Adrenal gland (tissue), 12 donors: ENCODE measurements around the gene THAP4. TPM values are rescaled to one million over a fixed set of nuclear protein-coding genes. Genes with fewer than 3 reads are reported as not detected.

ENCODE experiments used
- DNase-seq, 7 donors: peaks; one replicate each; pipeline ENCODE4 v3.0.0-alpha.2; 2019 to 2020
- H3K27ac ChIP-seq, 5 donors: fragments of 200-600 bp; sonication (generic) in 4 of 5; 1 replicate in 3 of 5; 2 replicates in 2 of 5; pipeline versions ENCODE4 v1.5.1 to v1.8.0; 2016 to 2020; ENCODE audit warnings: mild to moderate bottlenecking in 1 of 5
- H3K27me3 ChIP-seq: fragments of 200-600 bp; 2 replicates; pipeline ENCODE4 v1.8.0; 2021
- H3K36me3 ChIP-seq, 2 donors: fragments of 200-600 bp; replicated peaks in 1 of 2; 1 replicate in 1 of 2; 2 replicates in 1 of 2; pipeline versions ENCODE4 v1.5.1 to v1.8.0; 2018 to 2022
- H3K4me1 ChIP-seq, 2 donors: fragments of 200-600 bp; replicated peaks in 1 of 2; 1 replicate in 1 of 2; 2 replicates in 1 of 2; pipeline versions ENCODE4 v1.5.1 to v1.8.0; 2018 to 2021
- H3K4me3 ChIP-seq, 4 donors: fragments of 200-600 bp; sonication (generic) in 3 of 4; one replicate each; pipeline ENCODE4 v1.5.1; 2016 to 2018
- H3K9me3 ChIP-seq, 3 donors: fragments of 200-600 bp; sonication (generic) in 1 of 3; replicated peaks in 1 of 3; 1 replicate in 2 of 3; 2 replicates in 1 of 3; pipeline versions ENCODE4 v1.5.1 to v1.8.0; 2016 to 2021
- POLR2A ChIP-seq, 2 donors: fragments of 450-650 bp; IDR thresholded peaks; one replicate each; pipeline ENCODE4 v1.6.1; 2017; ENCODE audit warnings: antibody characterized with exemption in 2 of 2, mild to moderate bottlenecking in 2 of 2, moderate library complexity in 1 of 2
- WGBS, 4 donors: extraction: QIAGEN DNeasy Blood & Tissue Kit in 2 of 4; methylation state at CpG; one replicate each; pipeline versions ENCODE4 v1.1.5 to v1.1.7; 2013 to 2017; 5-methylcytosine and 5-hydroxymethylcytosine counted together
- intact Hi-C, 2 donors: fragments of 100-400 bp; cut with DNase I; formaldehyde crosslinking; loops; one replicate each; pipeline versions ENCODE4 v1.14.1 to v1.15.0; 2022 to 2023
- polyA plus RNA-seq, 3 donors: library from polyadenylated mRNA; stranded (reverse); fragments of 200-250 nt in 2 of 3; fragments of 350-450 nt in 1 of 3; fragmentation: Illumina TruSeq in 1 of 3; extraction: RNeasy Lipid Tissue Mini Kit (QIAGEN cat#74804) in 1 of 3; gene quantifications; one replicate each; pipeline ENCODE4 v1.2.3, GENCODE V29; 2013 to 2014
- total RNA-seq, 9 donors: library from RNA; depleted of rRNA in 4 of 9; stranded (reverse); fragments of >200 nt in 4 of 9; fragments of 120-200 nt in 1 of 9; fragmentation: NEBNext Ultra II Directional in 1 of 9; extraction: Animal tissue kit (Norgen Biotek cat#: 25700) in 1 of 9; gene quantifications; one replicate each; pipeline versions ENCODE4 v1.1.0 to v1.2.4, GENCODE V29; 2013 to 2023
- TF ChIP-seq, protein P1 (sequence below), 6 experiments: fragments of 450-650 bp in 4 of 6; fragments of 200-600 bp in 2 of 6; sonication (generic) in 1 of 6; IDR thresholded peaks; 1 replicate in 5 of 6; 2 replicates in 1 of 6; pipeline versions ENCODE4 v1.5.1 to v1.8.0; 2016 to 2021; ENCODE audit warnings: antibody characterized with exemption in 6 of 6, mild to moderate bottlenecking in 2 of 6, moderate library complexity in 1 of 6
- donor health status: healthy with polysubstance abuse.
- donor health status: Bipolar disorder and iron deficiency.
- donor health status: DM: yes; HTN: yes; CAD: no.
- donor health status: DM: no; HTN: no; CAD: no.
- donor health status: DM: no; HTN: no; CAD: no.
- donor health status: DM: yes; HTN: yes; CAD: no.

Gene THAP4
- total and polyA plus RNA-seq, 12 donors = 23.9 to 62.9 (median 41.1) TPM

DNA sequence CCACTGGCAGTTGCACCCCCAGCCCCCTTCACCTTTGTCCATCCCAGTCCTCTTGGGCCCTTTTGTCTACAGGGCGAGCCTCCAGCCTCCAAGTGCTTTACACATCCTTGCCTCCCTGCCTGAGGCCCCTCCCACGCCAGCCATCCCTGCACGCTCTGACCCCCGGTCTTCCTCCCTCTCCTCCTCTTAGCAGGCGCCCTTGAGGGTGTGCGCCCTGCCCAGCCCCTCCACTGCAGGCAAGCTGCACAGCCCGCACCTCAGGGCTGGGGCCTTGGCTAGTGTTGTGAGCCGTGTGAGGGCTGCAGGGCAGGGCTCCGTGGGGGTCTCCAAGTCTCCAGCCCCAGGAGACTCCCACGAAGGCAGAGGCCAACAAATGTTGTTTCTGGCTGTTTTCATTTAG, 71.5 kb downstream of the THAP4 start:
- TF ChIP-seq POLR2A (IDR thresholded peaks at IDR 0.05) = no peak
- TF ChIP-seq, protein P1, sequence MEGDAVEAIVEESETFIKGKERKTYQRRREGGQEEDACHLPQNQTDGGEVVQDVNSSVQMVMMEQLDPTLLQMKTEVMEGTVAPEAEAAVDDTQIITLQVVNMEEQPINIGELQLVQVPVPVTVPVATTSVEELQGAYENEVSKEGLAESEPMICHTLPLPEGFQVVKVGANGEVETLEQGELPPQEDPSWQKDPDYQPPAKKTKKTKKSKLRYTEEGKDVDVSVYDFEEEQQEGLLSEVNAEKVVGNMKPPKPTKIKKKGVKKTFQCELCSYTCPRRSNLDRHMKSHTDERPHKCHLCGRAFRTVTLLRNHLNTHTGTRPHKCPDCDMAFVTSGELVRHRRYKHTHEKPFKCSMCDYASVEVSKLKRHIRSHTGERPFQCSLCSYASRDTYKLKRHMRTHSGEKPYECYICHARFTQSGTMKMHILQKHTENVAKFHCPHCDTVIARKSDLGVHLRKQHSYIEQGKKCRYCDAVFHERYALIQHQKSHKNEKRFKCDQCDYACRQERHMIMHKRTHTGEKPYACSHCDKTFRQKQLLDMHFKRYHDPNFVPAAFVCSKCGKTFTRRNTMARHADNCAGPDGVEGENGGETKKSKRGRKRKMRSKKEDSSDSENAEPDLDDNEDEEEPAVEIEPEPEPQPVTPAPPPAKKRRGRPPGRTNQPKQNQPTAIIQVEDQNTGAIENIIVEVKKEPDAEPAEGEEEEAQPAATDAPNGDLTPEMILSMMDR (IDR thresholded peaks at IDR 0.05) = no peak
- no peaks in the 10 kb centered on the region for H3K9me3 ChIP-seq
- no peaks in the 10 kb centered on the region for H3K36me3 ChIP-seq
- intact Hi-C loops = no loop called here
- peaks cover 5 to 6% of the 10 kb centered on the region in 2 donors for H3K4me1 ChIP-seq
- no peak overlapping the region for H3K27ac ChIP-seq
- no peaks in the 10 kb centered on the region for H3K27me3 ChIP-seq
- DNase-seq = peak in 1 of 7 donors; percentile 9
- WGBS, 4 donors = 70 to 75% (median 73%) methylated on average over 10 of the region's 10 CpGs
- H3K4me3 ChIP-seq = no peak overlapping the region

DNA sequence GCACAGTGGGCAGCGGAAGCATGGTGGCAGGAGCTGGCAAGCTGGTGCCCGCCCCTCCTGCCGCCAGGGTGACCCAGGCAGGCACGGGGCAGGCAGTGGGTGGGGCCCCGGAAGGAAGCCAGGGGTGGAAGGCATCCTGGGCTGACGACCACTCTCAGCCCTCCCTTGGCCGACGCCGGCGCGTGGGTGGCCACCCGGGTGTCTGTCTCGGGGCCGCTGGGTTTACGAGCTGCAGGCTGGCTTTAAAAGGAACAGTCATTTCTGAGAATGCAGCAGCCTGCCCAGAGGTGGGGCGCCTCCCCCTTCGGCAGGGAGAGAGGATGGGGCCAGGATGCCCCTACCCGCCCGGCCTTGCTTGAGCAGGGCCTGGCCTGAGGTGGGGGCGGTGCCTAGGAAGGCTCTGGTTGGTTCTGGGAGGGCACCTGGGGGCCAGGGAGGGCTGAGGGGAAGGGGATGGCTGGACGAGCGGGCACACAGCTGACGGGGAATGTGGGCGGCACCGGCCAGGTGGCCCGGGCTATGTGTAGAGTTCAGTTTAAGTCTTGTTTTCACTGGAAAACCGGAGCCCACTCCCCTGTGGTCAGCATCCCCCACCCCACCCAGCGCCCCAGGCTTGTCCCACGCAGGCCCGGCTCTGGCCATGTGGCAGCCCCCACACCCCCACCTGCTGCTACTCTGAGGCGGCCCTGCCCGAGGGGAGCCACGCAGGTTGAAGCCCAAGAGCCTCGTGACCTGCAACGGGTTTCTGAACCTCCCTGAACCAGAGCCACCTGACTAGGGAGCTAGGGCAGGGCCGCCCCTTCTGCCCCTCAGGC, 72.2 kb downstream of the THAP4 start:
- intact Hi-C loops = no loop called here
- Histone ChIP-seq H3K4me1 (peaks cover 11 to 12% of the 10 kb centered on the region in 2 donors), H3K36me3 (no peaks in the 10 kb centered on the region), H3K27ac (no peak overlapping the region), H3K27me3 (no peaks in the 10 kb centered on the region), H3K4me3 (no peak overlapping the region), H3K9me3 (no peaks in the 10 kb centered on the region)
- WGBS, 4 donors = 82 to 90% (median 85%) methylated on average over 17 to 36 of the region's 36 CpGs
- no peak for TF ChIP-seq POLR2A (IDR thresholded peaks at IDR 0.05)
- TF ChIP-seq, protein P1 (IDR thresholded peaks at IDR 0.05) = no peak
- peak in 1 of 7 donors; percentile 11 for DNase-seq

DNA sequence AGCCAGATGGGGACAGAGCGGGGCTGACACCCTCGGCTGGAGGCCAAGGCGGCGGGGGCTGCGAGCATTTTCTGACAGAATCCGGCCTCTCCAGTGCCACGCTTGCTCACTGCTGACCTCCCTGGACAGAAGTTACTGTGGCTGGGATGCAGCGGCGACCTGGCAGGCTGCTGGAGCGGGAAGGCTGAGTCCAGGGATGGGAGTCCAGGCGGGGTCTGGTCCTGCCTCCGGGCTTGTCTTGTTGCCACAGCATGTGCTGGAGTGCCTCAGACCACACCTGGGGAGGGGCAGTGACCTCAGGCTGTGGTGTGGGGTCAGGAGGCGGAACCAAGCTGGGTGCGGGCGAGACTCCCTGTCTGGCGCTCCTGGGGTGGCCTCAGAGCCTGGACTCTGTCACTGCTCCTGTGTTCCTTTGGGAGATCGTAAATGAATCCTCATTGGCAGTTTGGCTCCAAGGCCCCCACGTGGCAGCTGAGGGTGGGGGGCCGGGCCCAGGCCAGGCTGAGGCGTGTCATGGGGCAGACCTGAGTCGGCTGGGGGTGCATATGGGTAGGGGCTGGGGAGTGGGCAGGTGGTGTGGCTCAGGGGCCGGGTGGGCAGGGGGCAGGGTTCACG, 72.9 kb downstream of the THAP4 start:
- DNase-seq = peak in 1 of 7 donors; percentile 13
- no peak for TF ChIP-seq POLR2A (IDR thresholded peaks at IDR 0.05)
- TF ChIP-seq, protein P1 (IDR thresholded peaks at IDR 0.05) = no peak
- WGBS, 4 donors = 79 to 91% (median 85%) methylated on average over 6 to 23 of the region's 23 CpGs
- H3K9me3 ChIP-seq = no peaks in the 10 kb centered on the region
- H3K4me3 ChIP-seq = no peak overlapping the region
- H3K27me3 ChIP-seq = no peaks in the 10 kb centered on the region
- H3K4me1 ChIP-seq = peaks cover 12 to 16% of the 10 kb centered on the region in 2 donors
- no peaks in the 10 kb centered on the region for H3K36me3 ChIP-seq
- no peak overlapping the region for H3K27ac ChIP-seq
- intact Hi-C loops = no loop called here

DNA sequence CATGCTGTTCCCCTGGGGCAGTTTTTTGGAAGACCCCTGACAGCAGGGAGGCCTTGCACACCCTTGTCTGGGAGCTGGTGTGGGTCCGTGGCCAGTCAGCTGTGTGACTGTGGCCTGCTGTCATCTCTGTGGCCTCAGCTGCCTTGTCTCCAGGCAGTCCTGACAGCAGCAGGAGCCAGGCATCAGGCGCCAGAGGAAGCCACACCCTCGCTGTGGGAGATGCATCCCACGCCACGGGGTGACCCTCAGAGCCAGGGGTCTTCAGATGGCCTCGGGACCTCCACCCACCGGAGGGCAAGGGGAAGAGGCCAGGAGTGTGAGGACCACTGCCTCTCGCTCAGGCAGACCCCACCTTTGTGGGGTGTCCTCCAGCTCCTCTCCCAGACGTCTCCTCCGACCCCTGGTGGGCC, 73.4 kb downstream of the THAP4 start:
- H3K9me3 ChIP-seq = no peaks in the 10 kb centered on the region
- H3K27ac ChIP-seq = no peak overlapping the region
- H3K4me3 ChIP-seq = no peak overlapping the region
- 77 to 87% (median 81%) methylated on average over 7 to 10 of the region's 10 CpGs for WGBS, 4 donors
- TF ChIP-seq, protein P1 (IDR thresholded peaks at IDR 0.05) = no peak
- no peak for TF ChIP-seq POLR2A (IDR thresholded peaks at IDR 0.05)
- peak in 1 of 7 donors; percentile 6 for DNase-seq
- peaks cover 12 to 16% of the 10 kb centered on the region in 2 donors for H3K4me1 ChIP-seq
- H3K36me3 ChIP-seq = no peaks in the 10 kb centered on the region
- H3K27me3 ChIP-seq = peaks cover 1% of the 10 kb centered on the region
- intact Hi-C loops = no loop called here
